Heart left ventricle (tissue), 16 donors: Measurements from ENCODE around the gene KIF16B. TPM values are rescaled to one million over a fixed set of nuclear protein-coding genes. Genes with fewer than 3 reads are reported as not detected.

Experiments used
- ATAC-seq, 4 donors: fragments of 200-7000 bp; cut with Tn5 transposase; one replicate each; pipeline ENCODE4 v1.9.1; 2020 to 2022; ENCODE audit warnings: moderate library complexity in 4 of 4, mild to moderate bottlenecking in 3 of 4, moderate number of reproducible peaks in 1 of 4
- DNase-seq, 5 donors: peaks; one replicate each; pipeline ENCODE4 v3.0.0-alpha.2; 2020
- H3K27ac ChIP-seq, 12 donors: fragments of 200-600 bp; sonication (generic) in 4 of 12; one replicate each; pipeline versions ENCODE4 v1.5.0 to v1.8.0; 2016 to 2022; ENCODE audit warnings: mild to moderate bottlenecking in 2 of 12
- H3K27me3 ChIP-seq, 9 donors: fragments of 200-600 bp; sonication (generic) in 2 of 9; one replicate each; pipeline versions ENCODE4 v1.5.1 to v1.8.0; 2016 to 2022; ENCODE audit warnings: mild to moderate bottlenecking in 3 of 9
- H3K36me3 ChIP-seq, 9 donors: fragments of 200-600 bp; sonication (generic) in 2 of 9; one replicate each; pipeline versions ENCODE4 v1.5.0 to v1.8.0; 2018 to 2022; ENCODE audit warnings: mild to moderate bottlenecking in 2 of 9
- H3K4me1 ChIP-seq, 12 donors: fragments of 200-600 bp; sonication (generic) in 4 of 12; one replicate each; pipeline versions ENCODE4 v1.5.0 to v1.8.0; 2016 to 2022; ENCODE audit warnings: mild to moderate bottlenecking in 3 of 12
- H3K4me3 ChIP-seq, 12 donors: fragments of 200-600 bp; sonication (generic) in 4 of 12; one replicate each; pipeline versions ENCODE4 v1.5.0 to v1.8.0; 2017 to 2022; ENCODE audit warnings: mild to moderate bottlenecking in 9 of 12, moderate library complexity in 4 of 12
- H3K9me3 ChIP-seq, 12 donors: fragments of 200-600 bp; sonication (generic) in 4 of 12; one replicate each; pipeline versions ENCODE4 v1.5.0 to v1.8.0; 2016 to 2022; ENCODE audit warnings: mild to moderate bottlenecking in 1 of 12
- CTCF ChIP-seq, 12 donors: fragments of 200-600 bp; sonication (generic) in 4 of 12; IDR thresholded peaks; one replicate each; pipeline versions ENCODE4 v1.5.0 to v1.8.0; 2018 to 2022; ENCODE audit warnings: antibody characterized with exemption in 12 of 12, mild to moderate bottlenecking in 5 of 12
- POLR2A ChIP-seq, 2 donors: fragments of 450-650 bp; IDR thresholded peaks; one replicate each; pipeline ENCODE4 v1.6.1; 2017; ENCODE audit warnings: antibody characterized with exemption in 2 of 2, mild to moderate bottlenecking in 2 of 2, moderate library complexity in 2 of 2
- WGBS, 4 donors: extraction: QIAGEN DNeasy Blood & Tissue Kit in 2 of 4; methylation state at CpG; one replicate each; pipeline versions ENCODE4 v1.1.5 to v1.1.7; 2013 to 2018; 5-methylcytosine and 5-hydroxymethylcytosine counted together
- intact Hi-C, 10 donors: fragments of 100-400 bp; cut with DNase I; formaldehyde crosslinking; loops; one replicate each; pipeline versions ENCODE4 v1.11.1 to v1.14.2; 2022
- polyA plus RNA-seq, 2 donors: library from polyadenylated mRNA; stranded (reverse); fragments of 200-250 nt; gene quantifications; one replicate each; pipeline ENCODE4 v1.2.3, GENCODE V29; 2013
- total RNA-seq, 9 donors: library from RNA; depleted of rRNA in 2 of 9; stranded (reverse); fragments of >200 nt in 2 of 9; fragmentation: NEBNext Ultra II Directional in 3 of 9; extraction: Animal tissue kit (Norgen Biotek cat#: 25700) in 3 of 9; gene quantifications; one replicate each; pipeline versions ENCODE4 v1.1.0 to v1.2.4, GENCODE V29; 2016 to 2023
- donor health status: ischemic (EF 13 %, LVEDD 7.1; RV severe dilation, severe dysfunction).
- donor health status: healthy with polysubstance abuse.
- donor health status: DM: no; HTN: yes; CAD: no.
- donor health status: DM: no; HTN: no; CAD: no.
- donor health status: ischemic (EF 25% LVEDD 6.9; RV normal size, moderate dysfunction).
- donor health status: ischemic (EF 25% LVEDD 5.7; RV mildly dilated, moderate dysfunction).
- donor health status: healthy.
- donor health status: DM: yes; HTN: yes; CAD: no.
- donor health status: ischemic (EF 35%, LVEDD 5.7; RV mildly dilated, moderate dysfunction).
- donor health status: nonischemic (EF 11% LVEDD 7.7; RV severe dilation, severe dysfunction).
- donor health status: DM: yes; HTN: yes; CAD: no.
- donor health status: PGD.
- donor health status: ischemic (EF 29% LVEDD 5.4; RV normal size, mild dysfunction).
- donor health status: nonischemic (EF 23%, LVEDD 6.1; RV moderate dilation, normal function).

KIF16B gene
- total and polyA plus RNA-seq, 11 donors: 8.8 to 31.8 (median 17.8) TPM

DNA sequence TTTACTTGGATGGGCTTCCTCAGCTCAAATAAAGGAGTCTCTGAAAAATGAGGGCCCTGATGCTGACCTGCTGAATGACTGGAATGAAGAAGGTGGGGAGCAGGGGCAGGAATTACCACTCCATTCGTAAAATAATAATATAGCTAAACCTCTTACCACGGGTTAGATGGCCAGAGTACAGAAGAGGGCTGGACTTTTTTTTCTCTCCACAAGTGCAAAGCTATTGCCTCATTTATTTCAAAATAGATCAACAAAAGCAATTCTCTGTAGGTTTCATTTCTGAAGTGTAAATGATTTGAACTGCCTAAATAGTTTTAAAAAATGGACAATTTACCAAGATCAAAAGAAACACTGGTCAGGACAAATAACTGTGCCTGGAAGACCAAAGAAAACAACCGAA, 256.7 kb downstream of the KIF16B start:
- DNase-seq: no peak
- H3K4me1 ChIP-seq: peaks cover 0 to 11% (median 0%) of the 10 kb centered on the region in 12 donors
- H3K27ac ChIP-seq: no peak overlapping the region
- TF ChIP-seq POLR2A (IDR thresholded peaks at IDR 0.05) (no peak), CTCF (IDR thresholded peaks at IDR 0.05) (no peak)
- intact Hi-C loops: no loop called here
- ATAC-seq: no peak
- H3K27me3 ChIP-seq: no peaks in the 10 kb centered on the region
- no peaks in the 10 kb centered on the region for H3K9me3 ChIP-seq
- H3K36me3 ChIP-seq: peaks cover 0 to 12% (median 4%) of the 10 kb centered on the region in 9 donors
- 92 to 99% (median 92%) methylated on average over 3 of the region's 3 CpGs for WGBS, 4 donors
- H3K4me3 ChIP-seq: no peak overlapping the region

- peaks cover 0 to 11% (median 0%) of the 10 kb centered on the region in 12 donors for H3K4me1 ChIP-seq
- H3K27me3 ChIP-seq: no peaks in the 10 kb centered on the region
- WGBS, 4 donors: 94 to 98% (median 94%) methylated on average over 8 of the region's 8 CpGs
- H3K4me3 ChIP-seq: no peak overlapping the region
- H3K27ac ChIP-seq: no peak overlapping the region
- H3K9me3 ChIP-seq: no peaks in the 10 kb centered on the region
- DNase-seq (no peak), ATAC-seq (no peak)
- peaks cover 0 to 15% (median 5%) of the 10 kb centered on the region in 9 donors for H3K36me3 ChIP-seq
- intact Hi-C loops: no loop called here
- TF ChIP-seq CTCF (IDR thresholded peaks at IDR 0.05): no peak
- TF ChIP-seq POLR2A (IDR thresholded peaks at IDR 0.05): no peak
Measured at GRCh38 chr20:16314748-16315159, 258.5 kb downstream of the KIF16B start.

GRCh38 chr20:16314320-16314719, 258.9 kb downstream of the KIF16B start:
- 94 to 98% (median 96%) methylated on average over 3 of the region's 3 CpGs for WGBS, 4 donors
- ATAC-seq (no peak), DNase-seq (no peak)

DNA sequence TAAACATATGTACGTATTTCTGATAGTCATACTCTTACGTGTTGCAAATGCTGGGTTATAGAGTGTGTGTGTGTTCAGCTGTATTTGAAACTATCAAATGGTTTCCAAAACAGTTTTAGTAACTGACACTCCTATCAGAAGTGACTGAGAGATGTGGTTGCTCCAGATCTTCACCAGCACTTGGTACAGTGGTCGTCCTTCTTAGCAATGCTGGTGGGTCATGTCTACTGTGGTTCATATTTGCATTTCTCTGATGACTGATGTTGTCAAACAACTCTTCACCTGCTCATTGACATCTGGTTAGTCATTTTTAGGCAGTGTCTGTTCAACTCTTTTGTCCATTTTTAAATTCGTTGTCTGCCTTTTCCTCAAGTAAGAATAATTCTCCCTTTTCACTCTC, 259.3 kb downstream of the KIF16B start:
- Histone ChIP-seq H3K4me3 (no peak overlapping the region), H3K27ac (no peak overlapping the region), H3K36me3 (peaks cover 0 to 15% (median 5%) of the 10 kb centered on the region in 9 donors), H3K27me3 (no peaks in the 10 kb centered on the region), H3K4me1 (peaks cover 0 to 11% (median 0%) of the 10 kb centered on the region in 12 donors), H3K9me3 (no peaks in the 10 kb centered on the region)
- no peak for TF ChIP-seq POLR2A (IDR thresholded peaks at IDR 0.05)
- TF ChIP-seq CTCF (IDR thresholded peaks at IDR 0.05): no peak
- WGBS, 4 donors: 68 to 85% (median 71%) methylated on average over 4 of the region's 4 CpGs
- intact Hi-C loops: loop anchor here in 1 of 10 donors (2.0 kb wide), 1 partner anchor 19 kb away; no protein-coding TSS in a partner anchor
- DNase-seq (no peak), ATAC-seq (no peak)

More at GRCh38 chr20:16314320-16314719, 258.9 kb downstream of the KIF16B start:
- no peaks in the 10 kb centered on the region for H3K27me3 ChIP-seq
- H3K36me3 ChIP-seq: peaks cover 0 to 15% (median 5%) of the 10 kb centered on the region in 9 donors
- TF ChIP-seq CTCF (IDR thresholded peaks at IDR 0.05): no peak
- TF ChIP-seq POLR2A (IDR thresholded peaks at IDR 0.05): no peak
- H3K27ac ChIP-seq: no peak overlapping the region
- H3K9me3 ChIP-seq: no peaks in the 10 kb centered on the region
- peaks cover 0 to 11% (median 0%) of the 10 kb centered on the region in 12 donors for H3K4me1 ChIP-seq
- intact Hi-C loops: no loop called here
- no peak overlapping the region for H3K4me3 ChIP-seq
